ENCODE results near the gene SLC35F5. TPM values are rescaled to one million over a fixed set of nuclear protein-coding genes. Genes with fewer than 3 reads are reported as not detected.

SLC35F5 gene
- polyA plus RNA-seq (2011; rRNA removed) (52.4 and 96.2 TPM in 2 replicates), polyA minus RNA-seq (2011; rRNA and poly(A)+ RNA removed) (59.2 and 62.1 TPM in 2 replicates)

- no peak for TF ChIP-seq CTCF (IDR thresholded peaks at IDR 0.05; ENCODE audit: insufficient read depth, low read depth, low read length)
- POLR2A ChIA-PET, result interaction anchor here (0.8 to 1.7 kb wide), 4 partner anchors 29 to 140 kb away, joined by 3 to 9 read pairs (median 3); partner anchors contain the start of gene ACTR3
- DNase-seq (ENCODE audit: low read depth), result peak; percentile 35
- Histone ChIP-seq H3K4me3 (ENCODE audit: low read depth, low read length) (peak within 1 kb of the TSS; percentile 97), H3K27me3 (ENCODE audit: control insufficient read depth, insufficient read depth, low read length) (no peaks in the 10 kb centered on the region), H3K36me3 (ENCODE audit: control insufficient read depth, insufficient read depth, low read length) (no peaks in the 10 kb centered on the region; the same call in 1 of the 2 replicates)
- CTCF ChIA-PET, result interaction anchor here (0.6 to 1.5 kb wide), 5 partner anchors 13 to 152 kb away, joined by 3 to 6 read pairs (median 3); no protein-coding TSS in a partner anchor
Observed at GRCh38 chr2:113756355-113757137, at the start of gene SLC35F5. SLC35F5 (minus strand) TSS chr2:113756642; CDS start chr2:113756409, 233 bp downstream.

- POLR2A ChIA-PET, result no interaction called here
- DNase-seq (ENCODE audit: low read depth), result no peak
- Histone ChIP-seq H3K4me3 (ENCODE audit: low read depth, low read length) (no peak overlapping the region), H3K36me3 (ENCODE audit: control insufficient read depth, insufficient read depth, low read length) (no peaks in the 10 kb centered on the region), H3K27me3 (ENCODE audit: control insufficient read depth, insufficient read depth, low read length) (no peaks in the 10 kb centered on the region)
- CTCF ChIA-PET, result no interaction called here
- 0 out of 2 replicates have a peak, but pooled peaks have one; percentile 6 for TF ChIP-seq CTCF (IDR thresholded peaks at IDR 0.05; ENCODE audit: insufficient read depth, low read depth, low read length)
Observed at GRCh38 chr2:113799375-113799774, 42.9 kb upstream of the SLC35F5 start.

- no peak for TF ChIP-seq CTCF (IDR thresholded peaks at IDR 0.05; ENCODE audit: insufficient read depth, low read depth, low read length)
- CTCF ChIA-PET, result no interaction called here
- H3K4me3 ChIP-seq (ENCODE audit: low read depth, low read length), result no peak overlapping the region
- no peaks in the 10 kb centered on the region for H3K36me3 ChIP-seq (ENCODE audit: control insufficient read depth, insufficient read depth, low read length)
- DNase-seq (ENCODE audit: low read depth), result no peak
- H3K27me3 ChIP-seq (ENCODE audit: control insufficient read depth, insufficient read depth, low read length), result no peaks in the 10 kb centered on the region
- POLR2A ChIA-PET, result no interaction called here
Observed at GRCh38 chr2:113797237-113797636, 40.8 kb upstream of the SLC35F5 start.

GRCh38 chr2:113796592-113797175 is 40.2 kb upstream of the SLC35F5 start:
- no peak for DNase-seq (ENCODE audit: low read depth)
- H3K36me3 ChIP-seq (ENCODE audit: control insufficient read depth, insufficient read depth, low read length), result no peaks in the 10 kb centered on the region
- POLR2A ChIA-PET, result no interaction called here
- CTCF ChIA-PET, result no interaction called here
- no peak overlapping the region for H3K4me3 ChIP-seq (ENCODE audit: low read depth, low read length)
- no peak for TF ChIP-seq CTCF (IDR thresholded peaks at IDR 0.05; ENCODE audit: insufficient read depth, low read depth, low read length)
- no peaks in the 10 kb centered on the region for H3K27me3 ChIP-seq (ENCODE audit: control insufficient read depth, insufficient read depth, low read length)

- Histone ChIP-seq H3K27me3 (ENCODE audit: control insufficient read depth, insufficient read depth, low read length) (no peaks in the 10 kb centered on the region), H3K36me3 (ENCODE audit: control insufficient read depth, insufficient read depth, low read length) (no peaks in the 10 kb centered on the region), H3K4me3 (ENCODE audit: low read depth, low read length) (no peak overlapping the region)
- ChIA-PET POLR2A (no interaction called here), CTCF (interaction anchor here (0.6 to 1.3 kb wide), 2 partner anchors 77 to 424 kb away, joined by 3 to 4 read pairs; no protein-coding TSS in a partner anchor)
- DNase-seq (ENCODE audit: low read depth), result no peak
- TF ChIP-seq CTCF (IDR thresholded peaks at IDR 0.05; ENCODE audit: insufficient read depth, low read depth, low read length), result no peak
Observed at GRCh38 chr2:113795405-113795920, 39.0 kb upstream of the SLC35F5 start.

Measured in BJ (cell line).